A549 treated with CORT108297 at 1 μM for 4 hours (cell line): ENCODE results near the gene RTP1. TPM values are rescaled to one million over a fixed set of nuclear protein-coding genes. Genes with fewer than 3 reads are reported as not detected.

Source experiments
- total RNA-seq: library from RNA; stranded (reverse); fragments of 200-300 nt; extraction: Qiagen RNA extraction; gene quantifications from 5 replicates; pipeline ENCODE4 v1.2.3, GENCODE V29; 2022

Gene RTP1
- not detected in 5 replicates for total RNA-seq

GRCh38 chr3:187197335-187197649, at the start of gene RTP1:
Gene RTP1 (plus strand): TSS chr3:187197486. CDS start chr3:187197516, 30 bp downstream.

Other genes with a start within 250 kb of the RTP1 start
- 48.2 to 57.0 TPM (median 53.4 TPM) in 5 replicates for gene RPL39L, start 58.0 kb upstream of the RTP1 start, total RNA-seq
- 0.09 TPM in 1 of 5 replicates, not detected in the others for gene MASP1, start 94.3 kb downstream of the RTP1 start, total RNA-seq
- not detected in 5 replicates for gene RTP4, start 170.9 kb downstream of the RTP1 start, total RNA-seq